GM15510 (cell line): Measurements from ENCODE around the gene SLC1A6.

Experiments
- POLR2A ChIP-seq: IDR thresholded peaks from 3 replicates; pipeline ENCODE4 v1.6.1; 2011; ENCODE audit warnings: borderline replicate concordance; ENCODE audit not compliant: insufficient read length; ENCODE audit errors: extremely low read depth

SLC1A6 gene

GRCh38 chr19:14979476-14980255, at the start of gene SLC1A6:
Gene SLC1A6 (minus strand): TSS chr19:14979864. CDS start chr19:14972910, 6,954 bp downstream.
- TF ChIP-seq POLR2A: no peak

DNA sequence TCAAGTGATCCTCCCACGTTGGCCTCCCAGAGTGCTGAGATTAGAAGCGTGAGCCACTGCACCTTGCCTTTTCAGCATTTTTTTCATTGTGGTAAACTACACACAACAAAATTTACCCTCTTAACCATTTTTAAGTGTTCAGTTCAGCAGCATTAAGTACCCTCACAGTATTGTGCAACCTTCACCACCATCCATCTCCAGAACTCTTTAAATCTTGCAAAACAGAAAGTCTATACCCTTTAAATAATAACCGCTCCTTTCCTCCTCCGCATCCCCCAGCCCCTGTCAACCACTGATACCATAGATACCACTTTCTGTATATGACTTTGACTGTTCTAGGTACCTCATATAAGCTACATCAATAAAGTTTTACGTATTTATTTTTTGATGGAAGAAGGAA, 48.8 kb upstream of the SLC1A6 start:
- TF ChIP-seq POLR2A: no peak

GRCh38 chr19:15025217-15025616, 45.6 kb upstream of the SLC1A6 start:
- no peak for TF ChIP-seq POLR2A

DNA sequence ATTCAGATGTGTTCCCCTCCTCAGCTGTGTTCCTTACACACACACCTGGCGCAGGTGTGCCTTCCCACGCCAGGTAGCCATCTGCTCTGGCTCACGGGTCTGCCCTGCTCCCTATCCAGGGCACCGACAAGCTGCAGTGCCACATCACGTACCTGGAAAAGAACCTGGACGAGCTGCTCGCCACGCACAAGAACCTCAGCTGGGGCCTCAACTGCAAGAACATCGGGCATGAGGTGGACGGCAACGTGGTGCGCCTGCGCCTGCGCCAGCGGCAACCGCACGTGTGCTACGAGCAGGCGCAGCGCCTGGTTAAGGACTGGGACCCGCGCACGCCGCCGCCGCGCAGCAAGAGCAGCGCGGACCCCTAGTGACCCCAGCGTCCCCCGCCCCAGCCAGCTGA, 43.1 kb upstream of the SLC1A6 start:
- TF ChIP-seq POLR2A: no peak

GRCh38 chr19:15021286-15022007, 41.8 kb upstream of the SLC1A6 start:
- no peak for TF ChIP-seq POLR2A

GRCh38 chr19:15015946-15016542, 36.4 kb upstream of the SLC1A6 start:
- TF ChIP-seq POLR2A: no peak

- TF ChIP-seq POLR2A: no peak
These were observed 34.9 kb upstream of the SLC1A6 start for GRCh38 chr19:15014579-15014978.

DNA sequence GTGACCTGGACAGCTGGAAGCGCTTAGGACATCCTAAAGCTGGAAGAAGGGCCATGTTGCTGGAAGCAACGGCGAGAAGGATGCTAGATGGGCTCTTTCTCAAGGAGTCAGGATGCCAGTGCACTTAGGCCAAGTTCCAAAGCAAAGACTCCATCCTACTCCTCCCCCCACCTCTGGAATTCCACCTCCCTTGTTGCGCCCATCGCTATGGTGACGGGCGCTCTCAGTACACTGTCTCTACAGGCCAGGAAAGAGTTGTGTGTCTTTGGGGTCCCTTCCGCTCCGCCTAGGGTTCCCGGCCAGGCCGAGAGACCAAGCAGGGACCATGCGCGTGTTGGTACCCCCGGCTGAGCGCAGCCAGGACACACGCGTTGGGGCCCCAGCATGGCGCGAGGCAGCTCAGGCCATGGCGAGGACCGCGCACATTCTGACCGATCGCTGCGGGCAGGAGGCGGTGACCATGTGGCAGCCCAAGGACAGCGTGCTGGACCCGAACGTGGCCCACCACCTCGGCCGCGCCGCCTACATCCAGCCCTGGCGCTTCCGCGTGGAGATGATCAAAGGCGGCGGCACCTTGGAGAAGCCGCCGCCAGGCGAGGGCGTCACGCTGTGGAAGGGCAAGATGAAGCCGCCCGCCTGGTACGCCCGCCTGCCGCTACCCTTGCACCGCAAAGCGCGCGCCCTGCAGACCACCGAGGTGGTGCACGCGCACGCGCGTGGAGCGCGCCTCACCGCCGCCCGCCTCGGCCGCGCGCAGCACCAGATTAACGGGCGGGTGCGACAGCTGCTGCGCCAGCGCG, 31.0 kb upstream of the SLC1A6 start:
- TF ChIP-seq POLR2A: no peak

GRCh38 chr19:15008308-15008707, 28.6 kb upstream of the SLC1A6 start:
- no peak for TF ChIP-seq POLR2A

DNA sequence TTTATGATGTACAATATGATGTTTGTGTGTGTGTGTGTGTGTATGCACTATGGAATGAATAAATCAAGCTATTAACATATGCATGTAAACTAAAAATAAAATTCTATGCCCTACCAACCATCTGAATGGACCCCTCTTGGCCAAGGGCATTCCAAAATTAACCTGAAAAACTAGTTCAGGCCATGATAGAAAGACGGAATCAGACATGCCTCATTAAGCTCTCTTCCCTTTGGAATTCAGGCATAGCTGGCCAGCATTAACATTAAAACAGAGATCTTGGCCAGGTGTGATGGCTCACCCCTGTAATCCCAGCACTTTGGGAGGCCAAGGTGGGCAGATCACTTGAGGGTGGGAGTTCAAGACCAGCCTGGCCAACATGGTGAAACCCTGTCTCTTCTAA, 18.3 kb upstream of the SLC1A6 start:
- TF ChIP-seq POLR2A: no peak

GRCh38 chr19:14992780-14993179, 13.1 kb upstream of the SLC1A6 start:
- TF ChIP-seq POLR2A: no peak

DNA sequence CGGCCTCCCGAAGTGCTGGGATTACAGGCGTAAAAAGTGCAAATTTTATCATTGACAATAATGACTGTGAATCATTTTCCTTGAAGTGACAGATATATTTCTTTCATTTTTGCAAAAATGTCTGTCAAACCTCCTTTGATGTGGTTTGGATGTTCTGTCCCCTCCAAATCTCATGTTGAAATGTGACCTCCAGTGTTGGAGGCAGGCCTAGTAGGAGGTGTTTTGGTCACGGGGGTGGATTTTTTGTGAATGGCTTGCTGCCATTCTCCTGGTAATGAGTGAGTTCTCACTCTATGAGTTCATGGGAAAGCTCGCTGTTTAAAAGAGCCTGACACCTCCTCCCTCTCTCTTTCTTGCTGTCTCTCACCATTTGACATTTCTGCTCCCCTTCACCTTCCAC, 5.5 kb upstream of the SLC1A6 start:
- no peak for TF ChIP-seq POLR2A

DNA sequence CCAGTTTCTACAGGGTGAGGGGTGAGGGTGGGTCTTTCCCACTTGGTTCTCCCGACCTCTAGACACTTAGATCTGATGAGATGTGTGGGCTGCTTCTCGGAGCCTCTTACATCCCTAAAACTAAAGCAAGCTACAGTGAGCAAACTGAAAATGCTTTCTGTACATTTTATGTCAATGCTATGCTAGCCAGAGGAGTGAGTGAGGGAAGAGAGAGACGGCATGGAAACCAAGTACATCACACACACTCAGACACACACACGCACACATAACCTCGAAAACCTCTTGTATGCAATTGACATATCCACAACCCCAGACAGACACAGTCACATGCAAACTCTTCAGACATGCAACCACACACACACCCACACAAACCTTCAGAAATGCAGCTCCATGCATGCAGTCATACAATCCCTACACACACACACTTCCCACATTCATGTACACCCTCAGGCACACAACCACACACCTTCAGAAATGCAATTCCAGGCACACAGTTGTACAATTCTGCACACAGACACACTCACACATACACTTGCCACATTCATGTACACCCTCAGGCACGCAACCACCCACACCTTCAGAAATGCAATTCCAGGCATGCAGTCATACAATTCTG, 1.4 kb downstream of the SLC1A6 start:
- TF ChIP-seq POLR2A: no peak

GRCh38 chr19:14977128-14977527, 2.5 kb downstream of the SLC1A6 start:
- no peak for TF ChIP-seq POLR2A
